GM19438 (cell line): ENCODE results near the gene EHHADH.
A peak's percentile ranks its signal among the peaks of the same experiment; 100 is the strongest.
"Not testable (repeated sequence)": the region's sequence is repeated elsewhere in the genome, so short reads cannot be mapped to it uniquely, and the experiment has no call there.

Source experiments
- ATAC-seq: cut with Tn5 transposase; IDR thresholded peaks from one replicate; pipeline ENCODE4 v1.9.1; 2021; ENCODE audit warnings: low read depth; ENCODE audit not compliant: unreplicated experiment

EHHADH gene

DNA sequence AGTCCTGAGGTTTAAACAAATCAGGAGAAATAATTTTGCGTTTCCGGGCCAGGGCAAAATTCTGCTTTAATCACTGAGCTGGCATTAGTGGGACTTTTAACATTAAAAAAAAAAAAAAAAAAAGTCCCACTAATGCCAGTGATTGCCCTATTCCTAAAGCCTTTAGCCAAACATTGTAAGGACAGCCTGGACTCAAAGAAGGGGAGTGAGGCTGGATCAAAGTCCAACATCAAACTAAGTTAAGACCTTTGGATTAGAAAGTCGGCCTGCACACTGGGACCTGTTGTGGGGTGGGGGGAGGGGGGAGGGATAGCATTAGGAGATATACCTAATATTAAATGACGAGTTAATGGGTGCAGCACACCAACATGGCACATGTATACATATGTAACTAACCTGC is 716 bp downstream of the EHHADH start:
- ATAC-seq, result not testable (repeated sequence)

DNA sequence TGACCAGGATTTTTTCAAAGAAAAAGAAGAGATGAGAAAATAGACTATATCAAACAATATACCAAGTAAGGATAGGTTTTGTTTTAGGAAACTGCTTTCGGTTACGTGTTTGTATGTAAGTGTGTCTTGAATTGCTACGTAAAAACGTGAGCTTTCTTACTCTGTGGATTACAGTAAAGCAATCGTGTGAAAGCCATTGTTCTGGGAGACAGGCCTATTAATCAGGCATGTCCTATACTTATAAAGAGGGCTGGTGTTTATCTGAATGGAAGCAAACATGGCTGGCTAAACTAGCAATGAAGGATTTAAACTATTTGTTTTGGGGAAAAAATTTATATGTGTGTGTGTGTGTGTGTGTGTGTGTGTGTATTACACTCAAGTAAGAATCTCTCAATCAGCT is 2.6 kb downstream of the EHHADH start:
- no peak for ATAC-seq

DNA sequence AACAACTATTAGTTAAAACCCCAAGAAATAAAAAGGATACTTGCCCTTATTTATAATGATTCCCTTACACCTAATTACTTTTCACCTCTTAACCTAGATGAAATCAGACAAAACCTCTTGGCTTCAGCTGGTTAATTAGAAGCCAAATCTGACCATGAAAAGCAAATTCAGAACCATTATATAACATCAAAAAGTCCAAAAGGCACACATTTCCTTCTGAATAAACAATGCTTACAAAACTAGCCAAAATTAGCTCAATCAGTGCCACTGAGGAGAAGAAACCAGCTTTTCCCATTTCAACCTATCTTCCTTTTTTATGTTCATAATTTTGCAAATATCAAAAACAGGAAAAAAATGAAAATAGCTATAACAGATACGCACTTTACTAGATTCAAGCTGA is 3.2 kb downstream of the EHHADH start:
- no peak for ATAC-seq

DNA sequence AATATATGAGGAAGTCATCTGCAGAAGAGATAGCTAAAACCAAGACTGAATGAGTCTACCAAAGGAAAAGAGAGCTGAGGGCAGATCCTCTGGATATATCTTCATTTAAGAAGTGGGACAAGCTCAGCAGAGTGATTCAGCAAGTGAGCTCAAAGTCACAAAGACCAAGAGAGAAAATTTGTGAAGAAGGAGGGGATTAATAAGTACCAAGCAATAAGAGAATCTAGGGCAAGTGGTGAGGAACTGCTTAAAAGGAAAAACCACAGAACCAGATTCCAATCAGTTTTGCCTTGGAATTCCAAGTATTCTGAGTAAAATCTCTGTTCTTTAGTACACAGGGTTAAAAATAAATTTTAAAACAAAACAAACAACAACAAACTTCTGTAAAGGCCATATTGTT is 3.6 kb downstream of the EHHADH start:
- ATAC-seq, result no peak

DNA sequence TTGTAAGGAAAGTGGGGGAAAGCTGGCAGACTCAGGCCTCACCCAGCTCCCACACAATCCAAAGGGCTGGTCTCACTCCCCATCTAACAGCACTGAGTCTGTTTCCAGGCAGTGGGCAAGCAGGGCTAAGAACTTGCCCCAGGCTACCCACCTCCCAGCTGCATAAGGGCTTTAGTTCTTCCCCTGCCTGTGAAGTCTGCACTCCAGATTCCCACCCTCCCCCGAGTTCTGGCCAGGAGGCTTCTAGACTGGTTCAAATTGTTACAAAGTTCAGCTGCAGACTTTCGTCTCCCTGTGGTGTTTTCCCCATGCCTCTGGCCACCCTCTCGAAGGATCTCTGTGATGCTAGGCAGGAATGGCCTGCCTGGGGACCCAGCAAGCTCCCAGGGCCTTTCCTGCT is 11.2 kb downstream of the EHHADH start:
- ATAC-seq, result no peak

DNA sequence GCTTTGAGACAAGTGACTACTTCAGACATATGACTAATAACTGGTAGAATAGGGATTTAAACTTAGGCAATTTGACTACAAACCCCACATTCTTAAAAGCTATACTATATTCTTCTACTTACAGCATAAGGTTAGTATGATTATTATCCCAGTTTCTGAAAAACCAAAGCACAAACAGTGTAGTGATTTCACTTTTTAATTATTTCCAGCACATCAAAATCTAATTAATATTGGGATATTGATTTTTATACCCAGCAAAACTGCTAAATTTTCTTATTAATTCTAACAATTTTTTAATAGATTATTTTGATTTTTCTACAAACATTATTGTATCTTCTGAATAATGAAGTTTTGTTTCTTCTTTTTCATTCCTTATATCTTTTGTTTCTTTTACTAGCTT is 16.9 kb downstream of the EHHADH start:
- ATAC-seq, result no peak

DNA sequence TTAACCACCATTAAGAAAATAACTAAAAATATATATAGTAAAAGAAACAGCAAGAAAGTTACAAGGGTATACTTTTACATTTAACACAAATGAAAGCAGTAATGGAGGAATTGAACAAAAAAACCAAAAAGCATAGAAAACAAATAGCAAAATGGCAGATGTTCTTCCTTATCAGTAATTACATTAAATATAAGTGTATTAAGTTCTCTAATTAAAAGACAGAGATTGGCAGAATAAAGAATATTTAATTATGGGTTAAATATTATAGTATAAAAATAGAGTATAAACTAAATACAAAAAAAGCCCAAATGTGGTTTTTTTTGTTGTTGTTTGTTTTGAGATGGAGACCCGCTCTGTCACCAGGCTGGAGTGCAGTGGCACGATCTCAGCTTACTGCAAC is 20.5 kb downstream of the EHHADH start:
- no peak for ATAC-seq

DNA sequence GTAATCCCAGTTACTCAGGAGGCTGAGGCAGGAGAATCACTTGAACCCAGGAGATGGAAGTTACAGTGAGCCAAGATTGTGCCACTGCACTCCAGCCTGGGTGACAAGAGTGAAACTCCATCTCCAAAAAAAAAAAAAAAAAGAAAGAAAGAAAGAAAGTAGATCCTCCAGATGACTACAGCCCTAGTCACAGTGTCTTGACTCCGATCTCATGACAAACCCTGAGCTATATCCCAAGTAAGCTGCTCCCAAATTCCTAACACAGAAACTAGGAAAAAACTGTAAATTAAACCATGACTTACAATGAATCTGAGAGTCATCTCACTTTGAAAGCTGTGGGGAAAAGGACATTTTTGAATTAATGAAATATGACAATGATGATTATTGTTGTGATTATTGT is 27.3 kb downstream of the EHHADH start:
- not testable (repeated sequence) for ATAC-seq

DNA sequence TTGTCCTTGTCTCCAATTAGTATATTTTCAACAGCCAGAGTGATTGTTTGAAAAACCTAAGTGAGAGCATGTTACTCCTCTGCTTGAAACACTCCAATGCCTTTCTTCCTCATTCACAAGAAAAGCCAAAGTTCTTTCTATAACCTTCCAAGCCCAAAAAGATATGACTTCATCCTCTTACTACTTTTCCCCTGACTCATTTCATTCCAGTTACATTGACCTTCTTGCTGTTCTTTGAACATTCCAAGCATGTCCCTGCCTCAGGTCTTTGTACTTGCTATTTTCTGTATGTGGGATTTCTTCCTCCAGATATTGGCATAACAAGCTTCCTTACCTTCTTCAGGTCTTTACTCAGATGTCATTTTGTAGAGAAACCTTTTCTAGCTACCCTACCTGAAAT is 28.3 kb downstream of the EHHADH start:
- no peak for ATAC-seq

DNA sequence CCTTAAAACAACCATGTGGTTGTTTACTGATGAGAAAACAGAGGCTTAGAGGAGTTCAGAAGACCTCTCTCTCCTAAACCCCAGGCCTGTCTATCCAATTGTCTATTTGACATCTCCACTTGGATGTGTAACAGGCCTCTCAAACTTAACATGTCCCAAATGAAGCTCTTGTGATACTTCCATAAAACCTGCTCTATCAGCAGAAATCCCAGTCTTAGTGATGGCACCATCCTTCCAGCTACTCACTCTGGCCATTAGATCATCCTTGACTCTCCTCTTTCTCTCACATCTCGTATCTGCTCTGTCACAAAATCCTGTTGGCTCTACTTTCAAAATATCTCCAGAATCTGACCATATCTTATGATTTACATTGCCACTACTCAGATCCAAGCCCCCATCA is 28.8 kb downstream of the EHHADH start:
- no peak for ATAC-seq

DNA sequence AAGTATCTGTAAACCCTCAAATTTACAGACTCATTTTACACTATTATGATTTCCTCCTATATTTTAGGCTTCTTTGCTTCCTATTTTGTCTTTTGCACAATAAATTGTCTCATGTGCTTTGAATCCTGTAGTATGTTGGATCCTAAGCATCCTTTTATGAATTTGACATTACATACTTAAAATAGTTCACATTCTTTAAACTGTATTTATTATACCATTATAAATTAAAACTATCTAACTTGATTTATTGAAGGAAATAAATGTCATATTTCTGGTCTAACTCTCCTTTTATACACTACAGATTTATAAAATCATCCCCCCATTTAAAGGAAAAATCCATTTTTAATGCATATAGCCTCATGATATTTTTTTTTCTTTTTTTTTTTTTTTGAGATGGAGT is 32.6 kb downstream of the EHHADH start:
- no peak for ATAC-seq

DNA sequence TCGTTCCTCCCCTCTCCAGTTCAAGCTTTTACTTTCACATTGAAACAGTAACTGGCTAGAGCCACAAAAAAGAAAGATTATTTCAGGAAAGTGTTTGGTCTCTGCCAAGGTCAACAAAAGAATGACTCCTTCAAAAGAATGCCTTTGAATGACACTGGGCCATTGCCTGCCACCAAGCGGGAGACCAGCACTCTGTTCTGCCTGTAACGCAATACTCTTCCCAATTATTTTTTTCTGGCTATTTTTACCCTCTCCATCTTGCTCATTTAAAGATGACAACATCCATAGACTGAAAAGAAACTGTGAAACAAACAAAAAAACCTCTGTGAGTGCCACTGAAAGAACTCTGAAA is 37.3 kb downstream of the EHHADH start:
- no peak for ATAC-seq

DNA sequence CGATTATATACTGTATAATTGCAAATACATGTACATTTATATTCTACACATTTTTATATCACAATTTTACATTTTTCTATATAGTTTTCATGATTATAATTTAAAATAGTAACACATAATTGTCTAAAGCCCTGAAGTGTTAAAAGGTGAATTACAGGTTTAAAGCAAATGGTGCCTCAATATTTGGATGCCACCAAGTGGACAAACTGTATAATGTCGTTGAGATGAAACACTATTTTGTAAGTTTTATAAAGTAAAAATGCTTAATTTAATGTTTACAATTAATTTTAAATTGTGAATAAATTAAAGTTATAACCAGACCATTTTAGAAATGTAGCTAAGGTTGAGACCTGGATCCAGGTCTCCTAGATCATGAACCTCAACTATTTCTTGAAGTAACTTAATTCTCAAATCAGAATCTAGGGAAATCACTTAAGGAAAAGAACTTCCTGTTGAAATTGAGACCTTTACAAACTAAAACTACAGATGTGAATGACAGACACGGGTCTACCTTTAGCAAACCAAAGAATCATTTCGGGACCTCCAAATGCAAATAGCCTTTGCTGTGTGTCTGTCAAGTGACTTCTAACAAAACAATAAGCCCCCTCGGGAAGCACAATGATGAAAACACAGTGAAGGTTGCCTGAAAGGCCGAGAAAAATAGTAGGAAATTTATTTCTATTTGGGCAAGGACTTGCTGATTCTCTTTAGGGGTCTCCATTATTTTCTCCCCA is 37.8 kb downstream of the EHHADH start:
- ATAC-seq, result no peak

DNA sequence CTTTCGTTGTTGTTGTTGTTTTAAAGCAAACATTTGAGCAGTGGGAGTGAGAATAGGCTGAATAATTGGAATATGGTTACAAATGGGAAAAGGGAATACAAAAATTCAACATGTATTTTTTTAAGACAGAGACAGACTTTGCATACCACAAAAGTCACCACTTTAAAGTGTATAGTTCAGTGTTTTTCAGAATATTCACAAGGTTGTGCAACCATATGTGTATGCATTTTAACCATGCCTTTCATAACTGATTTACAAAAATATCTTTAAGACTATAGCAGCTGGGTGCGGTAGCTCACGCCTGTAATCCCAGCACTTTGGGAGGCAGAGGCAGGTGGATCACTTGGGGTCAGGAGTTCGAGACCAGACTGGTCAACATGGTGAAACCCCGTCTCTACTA is 41.3 kb downstream of the EHHADH start:
- ATAC-seq, result no peak

DNA sequence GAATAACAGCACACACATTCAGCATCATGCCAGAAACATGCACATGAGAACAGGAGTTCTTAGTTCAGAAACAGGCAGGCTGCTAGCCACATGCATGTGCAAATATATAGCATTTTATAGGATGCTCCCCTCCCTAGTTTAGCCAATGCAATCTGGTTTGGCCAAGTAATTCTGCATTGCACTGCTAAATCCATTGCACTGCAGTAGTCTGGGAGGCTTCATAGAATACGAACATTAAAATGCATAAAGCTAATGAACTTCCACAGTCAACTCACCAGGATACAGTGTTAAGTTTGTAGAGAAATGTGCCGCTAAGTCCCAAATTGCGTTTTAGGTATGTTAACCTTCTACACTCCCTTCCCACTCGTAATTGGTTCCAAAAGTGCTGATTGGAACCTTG is 41.8 kb downstream of the EHHADH start:
- no peak for ATAC-seq

DNA sequence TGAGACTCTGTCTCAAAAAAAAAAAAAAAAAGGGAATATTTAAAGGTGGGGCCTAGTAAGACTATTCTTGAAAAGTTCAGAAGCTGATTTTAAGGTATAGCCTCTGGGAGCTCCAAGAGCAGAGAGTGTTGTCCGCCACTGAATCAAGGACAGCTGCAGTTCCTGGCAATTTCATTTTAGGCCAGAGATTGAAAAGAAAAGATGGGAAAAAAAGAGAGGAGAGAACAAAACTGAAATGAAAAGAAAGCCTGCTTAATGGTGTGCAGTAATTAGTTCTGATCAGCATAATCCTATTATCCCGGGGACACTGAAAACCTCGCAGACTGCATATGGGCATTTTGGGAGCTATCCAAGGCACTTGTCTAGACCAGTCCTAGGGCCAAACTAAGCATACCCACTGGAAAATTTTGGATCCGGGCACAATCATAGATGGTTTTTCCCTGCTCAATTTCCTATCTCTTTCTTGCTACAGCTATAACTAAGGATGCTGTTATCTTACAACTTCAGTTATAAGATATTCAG is 43.2 kb downstream of the EHHADH start:
- ATAC-seq, result no peak

DNA sequence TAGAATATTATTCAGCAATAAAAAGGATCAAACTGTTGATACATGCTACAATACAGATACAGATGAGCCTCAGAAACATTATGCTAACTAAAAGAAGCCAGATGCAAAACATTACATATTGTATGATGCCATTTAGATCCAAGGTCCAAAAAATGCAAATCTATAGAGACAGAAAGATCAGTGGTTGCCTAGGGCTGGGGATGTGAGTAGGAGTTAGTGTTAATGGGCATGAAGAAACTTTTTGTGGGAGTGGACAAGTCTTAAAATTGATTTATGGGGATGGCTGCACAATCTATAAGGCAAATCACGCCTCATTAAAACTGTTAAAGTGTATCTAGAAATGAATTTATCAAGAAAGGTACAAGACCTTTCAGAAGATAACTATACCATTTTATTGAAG is 45.0 kb downstream of the EHHADH start:
- no peak for ATAC-seq

DNA sequence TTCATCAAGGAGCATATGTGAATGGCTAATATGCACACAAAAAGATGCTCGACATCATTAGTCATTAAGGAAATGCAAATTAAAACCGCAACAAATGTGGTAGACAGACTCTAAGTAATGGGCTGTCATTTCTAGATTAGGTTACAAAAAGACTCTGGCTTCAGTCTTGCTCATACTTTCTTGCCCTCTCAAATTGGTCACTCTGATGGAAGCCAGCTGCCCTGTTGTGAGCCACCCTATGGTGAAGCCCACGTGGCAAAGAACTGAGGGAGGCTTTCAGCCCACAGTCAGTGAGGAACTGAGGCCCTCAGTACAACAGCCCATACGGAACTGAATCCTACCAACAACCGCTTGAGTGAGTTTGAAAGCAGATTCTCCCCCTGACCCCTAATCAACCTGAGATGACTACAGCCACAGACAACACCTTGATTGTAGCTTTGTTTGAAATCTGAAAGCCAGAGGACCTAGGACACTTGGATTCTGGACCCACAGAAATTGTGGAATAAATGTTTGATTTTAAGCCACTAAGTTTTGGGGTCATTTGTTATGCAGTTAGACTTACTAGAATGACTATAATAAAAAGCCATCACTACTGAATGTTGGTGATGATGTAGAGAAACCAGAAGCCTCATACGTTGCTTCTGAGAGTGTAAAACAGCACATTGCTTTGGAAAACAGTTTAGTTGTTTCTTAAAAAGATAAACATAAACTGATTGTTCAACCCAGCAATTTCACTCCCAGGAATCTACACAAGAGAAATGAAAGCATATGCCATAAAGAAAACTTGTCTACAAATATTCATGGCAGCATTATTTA is 45.7 kb downstream of the EHHADH start:
- ATAC-seq, result peak; percentile 88

DNA sequence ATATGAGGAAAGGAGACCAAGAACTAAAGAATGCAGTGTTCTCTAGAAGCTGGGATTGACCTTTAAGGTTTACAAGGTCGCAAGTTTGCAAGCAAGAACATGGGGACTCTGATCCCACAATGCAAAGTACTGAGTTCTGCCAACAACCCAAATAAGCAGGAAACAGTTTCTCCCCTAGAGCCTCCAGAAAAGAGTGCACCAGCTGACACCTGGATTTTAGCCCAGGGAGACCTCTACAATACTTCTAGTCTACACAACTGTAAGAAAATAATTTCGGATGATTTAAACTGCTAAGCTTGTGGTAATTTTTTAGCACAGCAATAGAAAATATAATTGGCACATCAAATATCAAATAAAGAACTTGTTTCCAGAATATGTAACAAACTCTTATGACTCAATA is 46.4 kb downstream of the EHHADH start:
- no peak for ATAC-seq

DNA sequence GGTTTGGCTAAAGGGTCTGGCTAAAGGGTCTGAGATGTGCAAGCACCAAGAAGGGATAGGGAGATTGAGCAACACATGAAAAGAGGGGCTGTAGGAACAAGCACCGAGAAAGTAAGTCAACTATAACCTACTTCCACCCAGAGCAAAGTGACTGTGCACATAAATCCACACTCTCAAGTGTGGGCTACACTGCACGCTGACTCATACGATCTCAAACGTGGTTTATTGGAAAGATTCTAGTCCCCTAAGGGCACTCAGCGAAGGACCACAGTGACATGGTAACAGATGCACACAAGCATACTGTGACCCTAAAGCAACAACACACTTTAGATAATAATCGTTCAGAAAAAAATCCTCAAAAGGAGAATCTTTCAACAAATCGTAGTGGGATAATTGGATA is 48.0 kb downstream of the EHHADH start:
- ATAC-seq, result no peak

DNA sequence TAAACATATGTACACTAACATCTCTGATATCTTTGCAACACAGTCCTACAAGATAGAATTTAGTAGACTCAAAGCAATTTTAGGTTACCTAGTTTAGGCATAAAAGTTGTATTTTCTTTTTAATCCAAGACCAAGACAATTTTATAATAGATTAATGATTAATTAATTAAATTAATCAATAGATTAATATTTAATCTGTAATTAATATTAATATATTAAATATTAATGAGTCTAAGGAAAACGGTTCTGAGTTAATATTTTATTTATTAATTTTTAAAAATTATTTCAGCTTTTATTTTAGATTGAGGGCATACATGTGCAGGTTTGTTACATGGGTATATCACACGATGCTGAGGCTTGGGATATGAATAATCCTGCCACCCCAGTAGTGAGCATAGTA is 49.0 kb downstream of the EHHADH start:
- no peak for ATAC-seq

DNA sequence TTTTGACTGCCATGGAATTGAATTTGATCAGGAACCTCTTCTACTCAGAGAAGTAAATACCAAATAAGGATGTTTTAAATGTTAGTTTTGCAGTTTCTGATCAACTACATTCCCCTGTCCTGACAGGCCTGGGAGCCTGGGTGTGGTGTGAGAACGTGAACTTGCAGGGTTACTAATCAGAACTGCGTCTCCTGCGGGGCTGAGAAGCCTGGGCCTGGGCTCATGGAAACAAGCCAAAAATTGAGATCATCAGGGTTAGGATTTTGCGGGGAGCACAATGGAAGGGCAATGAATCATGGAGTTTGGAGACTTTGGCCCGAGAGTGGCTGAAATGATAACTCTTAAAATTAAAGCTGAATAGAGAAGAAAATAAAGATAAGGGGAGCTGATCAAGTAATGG is 53.2 kb downstream of the EHHADH start:
- no peak for ATAC-seq
